LNCAP (cell line): ENCODE results near the gene BCORL1.

Source experiments
- TF ChIP-seq, protein P1 (sequence below): fragments of 450-650 bp; IDR thresholded peaks from 2 replicates; pipeline ENCODE4 v1.5.1; 2017; ENCODE audit warnings: mild to moderate bottlenecking

Gene BCORL1

DNA sequence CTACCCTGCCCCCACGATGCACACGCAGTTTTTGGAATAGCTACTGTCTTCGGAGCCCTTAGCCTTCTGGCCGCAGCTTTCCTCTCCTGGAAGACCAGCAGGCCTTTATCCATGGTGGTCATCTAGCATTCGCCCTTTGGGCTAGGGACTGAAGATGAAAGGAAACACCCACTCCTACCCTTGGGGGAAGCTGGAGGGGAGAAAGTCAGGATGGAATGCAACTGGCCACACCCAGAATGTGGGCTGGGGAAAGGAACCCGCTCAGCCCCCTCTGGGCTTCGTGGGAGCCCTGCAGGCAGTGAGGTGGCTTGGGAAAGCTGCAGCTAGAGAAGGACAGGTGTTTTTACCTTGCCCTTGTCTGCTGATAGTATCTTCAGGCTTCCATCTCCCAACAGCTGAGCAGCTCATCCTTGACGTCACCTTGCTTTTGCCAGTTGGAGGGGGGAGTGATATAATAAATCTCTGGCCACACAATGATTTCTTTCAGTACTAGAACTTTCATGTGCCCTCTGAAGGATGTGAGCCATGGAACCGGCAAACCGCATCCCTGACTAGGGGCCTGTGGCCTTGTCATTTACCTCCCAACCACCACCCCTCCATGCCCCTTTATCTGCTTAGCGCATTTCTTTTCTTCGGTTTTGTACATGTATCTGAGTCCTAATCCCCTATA is 68.9 kb downstream of the BCORL1 start:
- TF ChIP-seq, protein P1, sequence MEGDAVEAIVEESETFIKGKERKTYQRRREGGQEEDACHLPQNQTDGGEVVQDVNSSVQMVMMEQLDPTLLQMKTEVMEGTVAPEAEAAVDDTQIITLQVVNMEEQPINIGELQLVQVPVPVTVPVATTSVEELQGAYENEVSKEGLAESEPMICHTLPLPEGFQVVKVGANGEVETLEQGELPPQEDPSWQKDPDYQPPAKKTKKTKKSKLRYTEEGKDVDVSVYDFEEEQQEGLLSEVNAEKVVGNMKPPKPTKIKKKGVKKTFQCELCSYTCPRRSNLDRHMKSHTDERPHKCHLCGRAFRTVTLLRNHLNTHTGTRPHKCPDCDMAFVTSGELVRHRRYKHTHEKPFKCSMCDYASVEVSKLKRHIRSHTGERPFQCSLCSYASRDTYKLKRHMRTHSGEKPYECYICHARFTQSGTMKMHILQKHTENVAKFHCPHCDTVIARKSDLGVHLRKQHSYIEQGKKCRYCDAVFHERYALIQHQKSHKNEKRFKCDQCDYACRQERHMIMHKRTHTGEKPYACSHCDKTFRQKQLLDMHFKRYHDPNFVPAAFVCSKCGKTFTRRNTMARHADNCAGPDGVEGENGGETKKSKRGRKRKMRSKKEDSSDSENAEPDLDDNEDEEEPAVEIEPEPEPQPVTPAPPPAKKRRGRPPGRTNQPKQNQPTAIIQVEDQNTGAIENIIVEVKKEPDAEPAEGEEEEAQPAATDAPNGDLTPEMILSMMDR = no peak

DNA sequence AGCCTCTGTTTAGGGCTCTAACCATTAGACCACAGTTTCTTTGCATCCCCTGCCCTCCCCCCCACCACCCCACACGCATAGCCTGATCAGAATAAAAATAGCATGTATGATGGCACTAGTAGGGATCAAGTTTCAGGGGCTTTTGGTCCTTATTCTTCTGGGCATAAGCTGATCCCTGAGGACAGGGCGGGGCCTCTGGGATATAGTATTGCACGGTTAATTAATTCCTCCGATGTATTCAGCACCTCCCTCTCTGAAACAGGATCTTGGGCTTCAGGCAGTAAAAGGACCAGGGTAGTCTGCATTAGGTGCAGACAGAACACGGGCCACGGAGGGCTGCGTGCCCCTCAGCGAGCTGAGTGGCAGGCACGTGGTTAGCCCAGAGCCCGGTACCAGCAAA is 70.8 kb downstream of the BCORL1 start:
- TF ChIP-seq, protein P1 = no peak

DNA sequence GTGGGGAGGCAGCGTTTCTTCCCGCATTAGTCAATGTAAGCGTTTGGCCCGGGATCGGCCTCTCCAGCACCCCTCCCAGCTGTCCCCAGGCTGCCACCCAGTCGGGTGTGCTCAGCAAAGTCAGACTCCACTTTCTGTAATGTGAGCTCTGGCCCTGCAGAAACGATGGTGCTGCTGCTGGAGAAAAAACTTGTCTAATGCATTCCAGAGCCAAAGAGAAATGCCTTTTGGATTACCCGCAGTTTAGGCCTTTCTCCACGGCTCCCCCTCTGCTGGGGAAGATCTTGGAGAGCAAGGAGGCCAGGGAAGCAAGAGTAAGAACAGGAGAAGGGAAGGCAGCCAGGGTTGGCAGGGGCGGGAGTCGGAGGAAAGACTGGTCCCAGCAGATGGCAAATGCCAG is 72.7 kb downstream of the BCORL1 start:
- TF ChIP-seq, protein P1 = no peak

DNA sequence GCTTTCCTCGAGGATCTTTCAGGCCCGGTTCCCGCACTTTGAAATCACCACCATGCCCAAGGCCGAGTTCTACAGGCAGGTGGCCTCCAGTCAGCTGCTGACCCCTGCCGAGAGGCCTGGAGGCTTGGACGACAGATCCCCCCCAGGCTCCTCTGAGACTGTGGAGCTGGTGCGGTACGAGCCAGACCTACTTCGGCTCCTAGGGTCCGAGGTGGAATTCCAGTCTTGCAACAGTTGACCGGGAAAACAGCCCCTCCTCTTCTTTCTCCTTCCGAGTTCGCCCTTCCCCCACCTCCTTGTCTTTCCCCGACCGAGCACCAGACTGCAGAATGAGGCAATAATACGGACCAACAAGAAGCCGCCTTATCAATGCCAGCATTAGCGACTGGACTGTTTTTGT is 73.5 kb downstream of the BCORL1 start:
- TF ChIP-seq, protein P1 = no peak

DNA sequence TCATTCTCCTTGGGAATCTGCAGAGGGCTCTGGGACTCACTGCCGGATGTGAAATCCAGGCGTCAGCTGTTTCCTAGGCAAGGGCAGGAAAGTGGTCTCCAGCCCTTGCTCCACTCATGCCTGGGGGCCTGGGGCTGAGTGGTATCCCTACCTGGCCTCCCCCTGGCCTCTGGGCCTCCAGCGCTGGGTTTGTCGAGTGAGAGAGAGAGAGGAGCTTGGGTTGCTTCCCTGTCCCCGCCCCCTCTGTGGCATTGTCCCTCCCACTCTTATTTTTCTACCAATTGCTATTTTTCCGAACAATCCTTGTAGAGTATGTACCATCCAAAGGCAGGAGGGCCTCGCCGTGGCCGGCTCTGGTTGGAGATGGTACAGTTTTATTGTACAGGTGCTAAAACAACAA is 74.8 kb downstream of the BCORL1 start:
- TF ChIP-seq, protein P1 = no peak

DNA sequence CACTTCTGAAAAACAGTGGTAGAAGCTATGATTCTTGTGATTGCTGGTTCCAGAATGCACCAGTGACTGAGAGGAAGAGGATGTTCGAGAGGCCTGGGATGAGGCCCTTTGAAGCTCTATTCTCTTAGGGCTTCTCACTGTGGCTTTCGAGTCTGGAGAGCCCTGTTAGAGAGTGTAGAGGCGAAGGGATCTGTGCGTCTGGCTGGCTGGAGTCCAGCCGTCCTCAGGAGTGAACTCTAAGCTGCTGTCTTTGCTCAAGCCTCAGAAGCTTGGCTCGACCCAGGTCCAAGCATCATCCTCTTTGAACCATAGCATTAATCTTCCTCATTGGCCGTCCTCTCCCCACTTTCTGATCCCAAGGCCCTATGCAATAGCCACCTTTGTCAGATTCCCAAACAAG is 76.2 kb downstream of the BCORL1 start:
- TF ChIP-seq, protein P1 = no peak

DNA sequence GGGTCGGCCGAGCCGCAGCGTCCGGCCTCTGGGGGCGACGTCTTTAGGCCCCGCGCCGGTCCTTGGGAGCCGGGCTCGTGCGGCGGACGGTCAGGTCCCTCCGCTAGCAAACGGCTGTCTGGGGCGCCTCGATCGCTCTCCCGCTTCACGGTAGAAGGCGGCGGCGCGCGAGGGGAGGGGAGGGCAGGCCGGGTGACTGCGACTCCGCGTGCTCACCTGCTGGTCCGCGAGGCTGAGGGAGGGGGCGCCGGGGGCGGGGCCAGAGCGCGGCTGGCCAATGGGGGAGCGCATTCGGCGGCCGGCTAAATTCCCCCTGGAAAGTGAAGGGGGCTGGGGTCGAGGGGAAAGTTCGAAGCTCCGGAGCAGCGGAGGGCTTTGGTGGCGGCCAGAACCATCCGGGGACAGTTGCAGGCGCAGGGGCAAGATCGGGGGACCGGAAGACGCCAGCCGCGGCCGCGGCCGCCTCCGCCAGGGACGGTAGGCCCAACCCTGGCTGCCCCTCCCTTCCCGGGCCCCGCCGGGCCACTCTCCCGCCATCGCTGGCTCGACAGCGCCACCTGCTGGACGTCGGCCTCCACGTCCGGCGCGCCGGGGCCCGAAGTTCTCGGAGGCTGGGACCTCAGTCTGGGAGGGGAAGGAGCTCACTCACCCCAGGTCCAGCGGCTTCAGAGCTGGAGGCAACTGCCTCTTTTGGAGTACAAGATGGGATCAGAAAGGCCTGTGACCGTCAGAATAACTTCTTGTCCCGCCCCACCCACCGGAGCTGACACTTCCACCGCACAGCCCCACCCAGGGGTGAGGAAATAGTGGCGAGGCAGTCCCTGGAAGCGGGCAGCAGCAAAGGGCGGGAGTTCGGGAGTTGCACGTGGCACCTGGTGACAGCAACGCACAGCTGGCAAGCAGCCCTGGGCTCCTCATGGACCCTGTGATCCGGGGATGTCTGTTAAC is 78.0 kb downstream of the BCORL1 start:
- TF ChIP-seq, protein P1 = peak; percentile 64
